HG03469 (cell line): Measurements from ENCODE around the gene RPL7A.

Experiments used
- ATAC-seq: cut with Tn5 transposase; IDR thresholded peaks from one replicate; pipeline ENCODE4 v1.9.1; 2021; ENCODE audit warnings: mild to moderate bottlenecking, moderate library complexity, moderate number of reproducible peaks; ENCODE audit not compliant: unreplicated experiment

Gene RPL7A

DNA sequence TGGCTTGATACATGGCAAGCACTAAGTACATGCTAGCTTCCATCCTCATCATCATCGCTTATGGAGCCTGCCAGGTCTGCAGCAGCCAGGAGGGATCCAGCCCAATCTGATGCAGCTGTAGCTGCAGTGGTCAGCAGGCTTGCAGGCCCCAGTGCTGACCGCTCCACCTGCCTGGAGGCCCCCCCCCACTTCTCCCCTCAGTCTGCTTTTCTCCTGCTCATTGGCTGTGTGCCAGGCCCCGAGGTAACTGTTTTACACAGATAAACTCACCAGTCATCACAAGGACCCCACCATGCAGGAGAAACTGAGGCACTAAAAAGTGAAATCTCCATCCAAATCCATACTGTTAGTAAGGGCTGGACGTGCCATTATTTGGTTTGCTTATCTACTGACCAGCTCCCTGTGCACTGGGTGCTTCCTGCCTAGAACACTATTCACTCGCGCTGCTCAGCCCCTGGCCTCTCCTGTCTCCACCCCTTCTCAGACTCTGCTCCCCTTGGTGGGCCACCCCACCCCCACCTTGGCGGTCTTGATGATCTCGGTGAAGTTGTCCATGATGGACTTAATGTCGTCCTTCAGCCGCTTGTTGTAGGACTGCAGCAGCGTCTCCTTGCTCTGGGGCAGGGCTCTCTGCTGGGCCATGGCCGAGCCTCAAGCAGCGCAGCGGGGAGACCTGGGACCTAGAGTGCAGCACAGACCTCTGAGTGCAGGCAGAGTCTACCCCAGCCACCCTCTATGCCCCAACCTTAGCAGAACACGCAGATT, 1.8 kb upstream of the RPL7A start:
- ATAC-seq, result no peak

DNA sequence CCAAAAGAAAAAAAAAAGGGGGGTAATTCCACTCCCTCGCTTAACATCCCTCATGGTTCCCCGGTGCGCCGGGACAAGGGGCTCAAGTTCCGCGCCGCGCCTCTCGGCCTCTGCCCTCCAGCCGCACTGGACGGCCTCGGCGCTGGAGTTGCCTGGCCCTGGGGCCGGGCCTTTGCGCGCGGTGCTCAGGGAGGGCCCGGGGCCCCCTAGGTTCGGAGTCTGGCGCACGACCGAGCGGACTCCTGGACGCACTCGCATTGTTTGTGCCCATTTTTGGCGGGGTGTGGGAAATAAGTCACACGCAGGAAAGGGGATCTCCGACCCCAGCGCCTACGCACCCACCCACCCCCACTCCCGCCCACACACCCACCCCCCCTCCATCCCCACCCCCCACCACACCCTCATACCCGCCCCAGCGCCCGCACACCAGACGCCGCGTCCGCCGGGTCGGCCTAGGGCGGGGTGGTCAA, 468 bp upstream of the RPL7A start:
- peak; percentile 21 for ATAC-seq

DNA sequence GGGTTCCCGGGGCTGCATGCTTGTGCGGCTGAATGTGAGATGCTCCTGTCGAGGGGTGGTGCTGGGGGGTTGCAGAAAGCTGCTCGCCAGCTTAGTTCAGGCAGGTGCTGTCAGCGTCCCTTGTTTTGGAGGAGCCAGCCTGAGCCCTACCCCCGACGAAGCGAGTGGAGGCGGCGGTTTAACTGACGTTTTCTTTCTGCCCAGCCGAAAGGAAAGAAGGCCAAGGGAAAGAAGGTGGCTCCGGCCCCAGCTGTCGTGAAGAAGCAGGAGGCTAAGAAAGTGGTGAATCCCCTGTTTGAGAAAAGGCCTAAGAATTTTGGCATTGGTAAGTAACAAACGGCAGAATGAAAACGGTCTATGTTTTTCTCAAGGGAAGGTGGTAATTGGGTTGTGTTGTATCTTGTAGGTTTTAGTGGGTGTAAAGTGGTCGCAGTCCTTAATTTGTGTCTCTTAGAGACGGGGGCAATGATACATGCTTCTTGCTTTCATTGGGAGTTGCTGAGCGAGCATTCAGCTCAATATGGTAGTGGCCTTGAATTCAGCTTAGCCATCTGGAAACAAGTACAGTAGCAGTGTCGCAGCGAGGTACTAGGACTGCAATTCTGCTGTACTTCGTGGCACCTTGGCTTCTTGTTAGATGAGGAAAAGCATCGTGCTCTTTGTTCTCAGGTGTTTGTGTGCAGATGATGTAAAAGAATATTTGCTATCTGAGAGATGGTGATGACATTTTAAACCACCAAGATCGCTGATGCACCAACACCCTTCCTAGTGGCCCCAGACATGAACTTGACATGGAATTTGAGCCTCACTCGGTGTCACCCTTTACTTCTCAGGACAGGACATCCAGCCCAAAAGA, 928 bp downstream of the RPL7A start:
- ATAC-seq, result no peak

DNA sequence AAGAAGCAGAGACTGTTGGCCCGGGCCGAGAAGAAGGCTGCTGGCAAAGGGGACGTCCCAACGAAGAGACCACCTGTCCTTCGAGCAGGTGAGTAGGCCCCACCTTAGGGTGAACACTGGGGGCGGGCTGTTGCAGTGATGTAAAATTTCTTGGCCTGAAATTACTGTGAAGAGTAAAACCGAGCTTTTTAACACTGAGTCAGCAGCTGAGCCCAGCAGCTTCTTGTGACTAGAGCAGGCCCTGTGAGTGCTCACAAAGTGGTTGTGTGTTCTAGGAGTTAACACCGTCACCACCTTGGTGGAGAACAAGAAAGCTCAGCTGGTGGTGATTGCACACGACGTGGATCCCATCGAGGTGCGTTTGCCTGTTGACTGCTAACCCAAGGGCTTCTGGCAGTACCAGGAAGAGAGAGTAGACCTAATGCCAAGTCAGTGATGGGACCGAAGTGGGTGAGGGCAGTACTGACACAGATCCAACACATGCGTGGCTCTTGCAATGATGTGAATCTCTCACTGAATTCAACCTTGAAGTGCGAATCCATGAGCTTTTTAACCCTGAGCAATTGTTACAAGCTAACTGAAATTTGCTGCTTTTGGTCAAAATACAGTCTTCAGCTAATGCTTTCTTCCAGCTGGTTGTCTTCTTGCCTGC, 2.1 kb downstream of the RPL7A start:
- ATAC-seq, result no peak

DNA sequence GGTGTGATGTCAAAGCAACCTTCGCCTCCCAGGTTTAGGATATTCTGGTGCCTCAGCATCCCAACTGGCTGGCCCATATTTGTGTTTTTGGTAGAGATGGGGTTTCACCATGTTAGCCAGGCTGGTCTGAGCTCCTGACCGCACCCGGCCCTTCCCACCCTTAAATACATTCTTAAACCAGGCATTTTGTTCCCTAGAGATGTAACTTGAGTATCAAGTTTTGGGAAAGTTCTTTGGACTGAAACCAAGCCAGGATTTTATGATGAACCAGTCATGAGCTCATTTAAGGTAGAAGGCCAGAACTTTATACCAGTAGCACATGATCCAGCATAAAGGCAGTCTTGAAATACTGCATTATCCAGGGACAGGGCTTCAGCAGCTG, 3.5 kb downstream of the RPL7A start:
- no peak for ATAC-seq

DNA sequence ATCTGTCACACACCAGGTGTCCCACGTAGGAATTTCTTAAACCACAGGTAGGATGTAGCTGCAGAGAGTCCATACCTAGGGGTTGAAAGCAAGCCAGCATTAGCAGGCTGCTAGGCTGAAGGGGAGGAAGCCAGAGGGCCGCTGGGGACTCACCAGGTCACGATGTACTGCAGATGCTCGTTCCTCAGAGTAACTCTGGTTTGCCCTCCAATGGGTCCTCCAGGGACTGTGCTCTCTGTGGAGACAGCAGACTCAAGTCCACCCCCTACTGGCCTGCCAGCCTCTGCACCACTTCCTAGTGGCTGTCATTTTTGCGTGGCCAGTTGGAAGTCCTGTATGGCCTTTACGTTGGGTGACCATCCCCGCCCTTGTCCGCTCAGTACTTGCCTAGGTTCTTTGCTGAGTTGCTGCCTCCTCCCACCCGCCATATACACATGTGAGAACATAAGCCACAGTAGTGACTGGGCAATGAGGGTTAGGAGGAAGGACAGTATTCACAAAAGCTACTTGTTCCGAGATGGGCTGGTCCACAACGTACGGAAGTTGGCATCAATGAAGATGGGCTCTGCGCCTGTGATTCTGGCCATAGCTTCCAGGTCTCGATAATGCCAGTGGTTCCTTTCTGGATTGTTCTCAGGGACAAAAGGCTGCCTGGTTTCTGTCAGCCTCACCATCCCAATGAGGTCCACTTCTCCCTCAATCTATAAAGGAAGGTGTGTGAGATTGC, 4.1 kb downstream of the RPL7A start:
- no peak for ATAC-seq

DNA sequence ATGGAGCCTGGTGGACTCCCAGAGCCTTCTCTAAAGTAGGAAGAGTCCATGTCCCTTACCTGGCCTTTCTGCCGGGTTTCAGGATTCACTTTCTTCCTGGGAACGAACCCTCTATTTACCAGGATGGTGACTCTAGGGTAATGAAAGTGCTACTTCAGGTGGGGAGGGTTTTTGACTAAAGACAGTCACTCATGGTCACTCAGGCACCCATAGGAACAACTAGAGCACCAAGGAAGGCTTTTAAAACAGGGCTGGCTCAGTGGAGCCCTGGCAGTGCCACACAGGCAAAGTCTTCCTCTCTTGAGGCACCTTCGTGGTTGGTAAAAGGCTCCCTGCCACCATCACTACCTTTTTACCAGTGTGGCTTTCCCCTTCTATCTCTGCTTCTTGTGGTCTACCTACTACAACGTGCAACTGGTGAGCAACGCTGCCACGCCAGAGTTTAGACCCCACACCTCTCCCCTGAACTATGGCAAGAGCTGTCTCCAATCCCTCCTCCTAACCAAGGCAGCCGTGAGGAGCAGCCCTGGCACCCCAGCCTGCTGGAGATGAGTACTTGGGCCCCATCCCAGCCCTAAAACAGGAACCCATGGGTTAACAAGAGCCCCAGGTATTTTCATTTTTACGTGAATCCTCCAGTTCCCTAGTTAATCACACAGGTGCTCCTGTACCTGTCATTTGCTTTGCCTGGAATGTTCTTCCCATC, 4.8 kb downstream of the RPL7A start:
- ATAC-seq, result no peak

DNA sequence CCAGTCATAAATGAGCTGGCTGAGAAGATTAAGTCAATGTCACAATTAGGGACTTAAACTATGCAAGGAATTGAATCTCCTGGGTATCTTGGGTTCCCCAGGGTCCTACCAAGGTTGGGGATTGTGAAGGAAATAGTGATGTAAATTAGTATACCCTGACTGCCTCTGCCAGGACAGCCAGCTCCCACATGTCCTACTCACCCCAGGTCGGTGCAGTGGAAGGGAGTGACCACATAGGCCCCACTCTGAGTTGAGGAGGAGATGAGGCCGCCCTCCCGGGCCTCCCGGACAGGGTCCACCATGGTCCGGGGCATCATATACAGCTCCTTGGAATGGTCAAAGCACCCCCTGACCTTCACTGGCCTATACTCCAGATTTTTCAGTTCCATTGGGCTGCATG, 5.5 kb downstream of the RPL7A start:
- ATAC-seq, result no peak

DNA sequence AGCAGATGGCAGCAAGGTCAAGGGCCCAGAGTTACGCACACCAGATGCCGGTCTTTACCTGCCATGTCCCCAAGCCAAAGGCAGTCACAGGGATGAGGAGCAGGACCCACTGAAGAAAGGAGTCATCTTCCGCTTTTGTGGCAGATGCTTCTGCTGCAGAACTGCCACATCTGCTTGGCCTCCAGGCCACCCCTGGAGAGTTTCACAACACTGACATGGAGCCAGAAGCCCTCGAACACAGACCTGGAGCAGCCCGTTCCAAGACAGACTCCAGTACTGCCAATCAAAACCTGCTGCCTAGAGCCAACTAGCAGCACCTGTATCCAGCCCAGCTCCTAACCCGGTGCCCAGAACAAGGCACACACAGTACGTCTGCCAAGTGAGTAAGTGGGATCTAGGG, 6.7 kb downstream of the RPL7A start:
- no peak for ATAC-seq

DNA sequence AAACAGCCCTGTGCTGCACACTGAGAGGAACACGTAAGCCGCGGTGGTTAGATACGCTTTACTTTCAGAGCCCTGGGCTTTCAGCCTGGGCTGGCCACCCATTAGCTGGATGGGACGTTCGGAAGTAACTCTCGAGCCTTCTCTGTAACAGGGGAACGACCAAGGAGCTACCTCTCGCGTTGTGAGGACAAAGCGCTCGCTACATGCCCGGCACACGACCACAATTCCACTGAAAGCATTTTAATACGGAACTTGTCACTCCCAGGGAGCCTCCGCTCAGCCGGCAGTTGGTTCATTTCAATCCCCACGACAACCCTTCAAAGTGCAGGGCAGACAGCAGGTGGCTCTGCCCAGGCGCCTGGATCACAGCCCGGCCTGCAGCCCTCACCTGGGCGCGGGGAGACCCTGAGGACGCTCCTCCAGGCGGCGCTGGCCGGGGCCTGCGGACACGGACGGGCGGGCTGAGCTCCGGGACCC, 7.9 kb downstream of the RPL7A start:
- ATAC-seq, result no peak

DNA sequence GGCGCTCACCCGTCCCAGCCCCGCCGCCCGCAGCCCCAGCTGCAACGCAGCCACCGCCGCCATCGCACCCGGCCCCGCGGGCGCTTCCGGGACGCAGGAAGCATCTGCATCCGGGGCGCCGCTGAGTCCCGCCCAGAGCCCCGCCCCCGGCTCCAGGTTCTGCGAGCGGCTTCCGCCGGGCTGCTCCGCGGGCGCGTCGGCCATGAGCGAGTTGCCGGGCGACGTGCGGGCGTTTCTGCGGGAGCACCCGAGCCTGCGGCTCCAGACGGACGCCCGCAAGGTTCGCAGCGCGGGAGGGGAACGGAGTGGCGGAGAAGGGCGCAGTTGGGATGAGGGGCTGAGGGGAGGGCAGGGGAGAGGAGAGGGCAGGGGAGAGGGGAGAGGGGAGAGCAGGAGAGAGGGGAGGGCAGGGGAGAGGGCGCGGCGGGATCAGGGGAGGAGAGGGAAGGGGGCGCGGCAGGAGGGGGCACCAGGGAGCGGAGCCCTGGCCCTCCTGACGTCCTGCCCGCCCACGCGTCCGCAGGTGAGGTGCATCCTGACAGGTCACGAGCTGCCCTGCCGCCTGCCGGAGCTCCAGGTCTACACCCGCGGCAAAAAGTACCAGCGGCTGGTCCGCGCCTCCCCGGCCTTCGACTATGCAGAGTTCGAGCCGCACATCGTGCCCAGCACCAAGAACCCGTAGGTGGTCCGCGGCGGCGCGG, 8.5 kb downstream of the RPL7A start, which contains the start of the genes SURF1 and SURF2:
TSS of gene SURF1 (minus strand) at position 97 of the 701 bp plus-strand sequence. CDS start at position 63, 34 bp downstream.
TSS of gene SURF2 (plus strand) at position 160 of the 701 bp plus-strand sequence. CDS start at position 203, 43 bp downstream.
- no peak for ATAC-seq

DNA sequence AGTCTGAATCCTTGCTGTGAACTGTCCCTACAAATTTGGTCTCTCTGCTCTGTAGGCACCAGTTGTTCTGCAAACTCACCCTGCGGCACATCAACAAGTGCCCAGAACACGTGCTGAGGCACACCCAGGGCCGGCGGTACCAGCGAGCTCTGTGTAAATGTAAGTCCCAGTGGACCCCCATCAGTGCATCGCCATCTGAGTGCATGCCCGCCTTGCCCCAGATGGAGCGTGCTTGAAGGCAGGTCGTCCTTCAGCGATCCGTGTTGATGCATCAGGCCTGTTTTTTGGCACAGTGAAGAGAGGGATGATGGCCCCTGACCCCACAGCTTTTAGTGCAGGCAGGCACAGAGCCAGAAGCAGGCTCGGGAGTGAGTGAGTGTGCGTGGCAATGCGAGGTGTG, 9.6 kb downstream of the RPL7A start:
- no peak for ATAC-seq

DNA sequence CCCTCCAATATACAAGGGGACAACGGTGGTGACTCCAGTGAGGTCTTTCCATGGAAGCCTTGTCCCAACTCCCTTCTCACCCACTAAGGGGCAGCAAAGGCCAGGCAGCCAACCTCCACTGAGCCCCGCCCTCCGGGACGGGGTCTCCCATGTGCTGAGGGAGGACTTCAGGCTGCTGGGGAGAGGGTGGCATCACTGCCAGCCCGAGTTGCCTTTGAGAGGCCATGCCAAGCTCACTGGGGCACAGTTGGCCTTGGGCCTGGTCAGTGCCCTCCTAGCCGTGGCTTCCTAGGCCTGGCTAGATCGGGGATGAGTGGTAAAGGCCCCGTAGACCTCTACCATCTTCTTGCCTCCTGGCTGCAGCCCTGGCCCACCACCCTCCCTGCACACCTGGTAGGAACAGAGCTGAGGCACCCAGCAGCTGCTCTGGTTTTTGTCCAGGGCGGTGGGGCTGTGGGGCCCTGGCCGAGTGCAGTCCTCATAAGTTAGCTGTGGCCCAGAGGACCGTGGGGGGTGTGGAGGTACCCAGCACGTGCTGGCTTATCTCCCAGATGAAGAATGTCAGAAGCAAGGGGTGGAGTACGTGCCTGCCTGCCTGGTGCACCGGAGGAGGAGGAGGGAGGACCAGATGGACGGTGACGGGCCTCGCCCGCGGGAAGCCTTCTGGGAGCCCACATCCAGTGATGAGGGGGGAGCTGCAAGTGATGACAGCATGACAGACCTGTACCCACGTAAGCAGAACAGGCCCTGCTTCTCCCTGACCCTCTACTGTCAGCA, 11.6 kb downstream of the RPL7A start:
- ATAC-seq, result no peak

DNA sequence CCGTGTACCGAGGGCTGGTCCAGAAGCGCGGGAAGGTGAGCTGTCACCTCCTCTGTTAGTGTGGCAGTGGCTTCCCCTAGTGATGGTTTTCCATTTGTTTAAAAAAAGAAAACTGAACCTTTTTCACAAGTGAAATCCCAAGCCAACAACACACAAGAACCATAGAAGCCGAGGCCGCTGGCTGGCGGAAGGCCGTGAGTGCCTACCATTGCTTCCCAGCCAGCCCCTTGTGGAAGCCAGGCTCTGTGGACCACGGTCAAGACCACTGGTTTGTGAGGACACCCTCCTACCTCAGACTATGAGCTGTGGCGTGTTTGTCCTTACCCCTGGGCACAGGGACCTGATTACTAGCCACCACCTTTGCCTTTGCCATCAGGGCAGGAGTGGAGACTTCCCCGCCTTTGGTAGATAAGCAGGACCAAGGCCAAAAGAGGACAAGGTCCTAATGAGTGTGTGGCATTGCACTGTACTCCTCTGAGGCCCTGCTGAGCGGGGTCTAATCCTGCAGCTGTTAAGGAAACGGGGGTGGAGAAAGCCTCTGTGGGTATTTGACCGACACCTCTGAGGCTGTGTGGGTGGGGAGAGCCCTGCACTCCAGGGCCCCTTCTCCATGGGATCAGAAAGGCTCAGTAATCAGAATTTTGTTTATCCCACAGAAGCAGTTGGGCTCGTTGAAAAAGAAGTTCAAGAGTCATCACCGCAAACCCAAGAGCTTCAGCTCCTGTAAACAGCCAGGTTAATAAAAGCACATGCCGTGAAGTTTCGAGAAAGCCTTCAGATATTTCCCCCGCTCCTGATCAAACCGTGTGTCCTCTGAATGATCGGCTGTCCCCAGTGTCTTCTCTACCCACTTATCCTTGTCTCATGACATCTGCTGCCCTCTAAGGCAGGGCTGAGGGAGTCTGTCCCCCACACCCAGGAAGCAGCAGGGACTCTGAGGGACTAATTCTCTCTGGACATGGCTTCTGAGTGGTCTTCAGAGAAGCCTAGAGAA, 12.7 kb downstream of the RPL7A start:
- no peak for ATAC-seq

DNA sequence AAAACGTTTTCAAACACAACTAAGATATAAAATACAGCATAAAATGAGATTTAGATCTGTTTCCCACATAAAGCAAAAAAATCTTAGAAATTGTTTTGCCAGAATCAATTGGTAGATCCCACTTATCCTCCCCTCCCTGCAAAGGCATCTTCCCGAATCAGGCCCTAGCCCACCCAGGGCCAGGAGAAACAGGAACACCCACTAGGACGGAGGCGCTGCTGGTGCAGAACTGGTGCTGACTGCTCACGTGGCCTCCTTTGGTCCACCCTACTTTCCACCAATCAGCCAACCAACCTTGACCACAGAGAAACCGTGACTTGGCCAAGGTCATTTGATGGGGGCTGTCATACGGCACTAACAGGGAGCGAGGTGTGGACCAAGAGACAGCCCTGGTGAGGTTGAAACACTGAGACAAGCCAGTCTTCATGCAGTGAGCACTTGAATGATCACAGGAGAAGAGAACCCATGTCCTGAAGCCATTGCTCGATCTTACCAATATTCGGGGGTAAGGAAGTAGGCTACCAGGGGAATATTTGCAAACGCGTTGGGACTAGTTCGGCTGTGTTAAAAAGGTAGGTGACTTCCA, 13.6 kb downstream of the RPL7A start:
- ATAC-seq, result no peak

DNA sequence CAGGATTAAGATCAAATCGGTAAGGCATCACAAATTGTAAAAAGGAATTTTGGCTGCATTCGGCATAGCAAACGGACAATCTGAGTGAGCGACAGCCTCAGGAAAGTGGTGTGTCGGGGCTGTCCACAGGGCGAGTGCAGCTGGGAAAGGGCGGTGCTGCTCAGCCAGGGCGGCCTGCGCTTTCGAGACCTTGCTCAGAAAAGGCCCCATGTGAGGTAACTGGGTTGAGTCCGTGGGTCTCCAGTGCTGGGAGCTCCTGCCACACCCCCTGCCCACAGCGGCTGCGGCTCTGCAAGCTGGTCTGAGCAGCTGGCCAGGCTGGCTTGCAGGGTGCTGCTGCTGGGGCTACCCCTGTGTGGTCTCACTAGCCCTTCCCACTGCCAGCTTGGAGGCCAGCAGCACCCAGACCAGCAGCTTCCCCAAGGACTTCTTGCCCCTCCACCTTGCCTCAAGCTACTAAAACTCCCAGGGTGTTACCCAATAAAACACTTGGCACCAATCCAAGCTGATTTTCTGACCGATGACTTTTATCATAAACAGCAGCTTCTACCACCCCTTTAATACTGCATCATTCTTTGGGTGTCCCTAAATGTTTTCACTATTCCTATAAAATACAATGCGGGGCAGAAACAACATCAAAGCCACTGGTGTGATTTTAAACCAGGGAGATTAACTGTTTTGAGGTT, 14.5 kb downstream of the RPL7A start:
- no peak for ATAC-seq
